ENCODE data around the gene ADGRG2. TPM values are rescaled to one million over a fixed set of nuclear protein-coding genes. Genes with fewer than 3 reads are reported as not detected.

The ADGRG2 gene
- total RNA-seq, 1 experiment from 2014 or later = not detected

DNA sequence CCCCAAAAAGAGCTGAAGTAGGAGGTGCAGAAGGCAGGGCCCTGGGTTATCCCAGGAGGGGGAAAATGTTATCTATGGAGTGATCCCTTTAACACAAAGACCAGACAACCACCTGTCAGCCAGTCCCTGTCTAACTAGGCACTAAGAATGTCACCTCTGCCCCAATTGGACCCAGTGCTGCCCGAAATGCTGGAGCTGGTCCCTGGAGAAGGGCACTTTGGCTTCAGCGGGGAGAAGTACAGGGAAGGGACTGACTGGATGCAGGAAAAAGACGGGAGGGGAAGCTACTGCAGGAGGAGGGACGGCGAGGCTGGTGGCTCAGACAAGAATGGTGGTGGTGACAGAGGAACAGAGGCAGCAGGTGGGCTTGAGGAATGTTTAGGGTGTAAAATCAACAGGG is 155.6 kb downstream of the ADGRG2 start:
- RAD21 ChIA-PET (ENCODE audit: low non-redundant PET in 1 of 2, low total read pairs in 2 of 2, uncharacterized antibody in 2 of 2, unreplicated experiment in 2 of 2) = no interaction called here

More for the DNA sequence above, 155.6 kb downstream of the ADGRG2 start:
- Histone ChIP-seq H3K4me3 (replicated peaks in 1 of 2; ENCODE audit: low read depth in 1 of 2, low read length in 2 of 2) (no peak overlapping the region), H3K4me1 (ENCODE audit: control insufficient read depth in 1 of 2, insufficient read depth in 2 of 2, low read length in 2 of 2) (no peaks in the 10 kb centered on the region), H3K9ac (ENCODE audit: low read length) (no peak overlapping the region), H3K4me2 (ENCODE audit: low read length) (no peak overlapping the region), H3K27me3 (ENCODE audit: insufficient read depth, low read length) (no peaks in the 10 kb centered on the region), H3K9me2 (ENCODE audit: insufficient read depth) (no peaks in the 10 kb centered on the region), H3K79me2 (ENCODE audit: insufficient read depth, low read length) (no peaks in the 10 kb centered on the region), H3K36me3 (ENCODE audit: control insufficient read depth in 1 of 2, insufficient read depth in 2 of 2, low read length in 2 of 2) (no peaks in the 10 kb centered on the region), H3K9me3 (ENCODE audit: control insufficient read depth in 1 of 2, insufficient read depth in 1 of 2, low read depth in 1 of 2, low read length in 2 of 2) (no peaks in the 10 kb centered on the region), H4K20me1 (ENCODE audit: insufficient read depth) (no peaks in the 10 kb centered on the region), H3K27ac (ENCODE audit: low read depth, low read length) (no peak overlapping the region), H2AFZ (ENCODE audit: low read depth, low read length, poor library complexity, severe bottlenecking) (no peak overlapping the region)
- no peak for TF ChIP-seq EZH2phosphoT487 (IDR thresholded peaks at IDR 0.05; ENCODE audit: borderline replicate concordance)
- no peak for TF ChIP-seq CEBPB (IDR thresholded peaks at IDR 0.05; ENCODE audit: low read depth)
- TF ChIP-seq POLR2AphosphoS5 (IDR thresholded peaks at IDR 0.05; ENCODE audit: low read depth, low read length) = no peak
- TF ChIP-seq YY1 (IDR thresholded peaks at IDR 0.05; ENCODE audit: extremely low read depth, insufficient replicate concordance, low read depth, low read length) = no peak
- no peak for TF ChIP-seq FOSL1 (IDR thresholded peaks at IDR 0.05; ENCODE audit: low read depth)
- no peak for TF ChIP-seq ELF1 (IDR thresholded peaks at IDR 0.05; ENCODE audit: borderline replicate concordance, low read depth)
- no peak for TF ChIP-seq JUND (IDR thresholded peaks at IDR 0.05)
- TF ChIP-seq, protein P1, sequence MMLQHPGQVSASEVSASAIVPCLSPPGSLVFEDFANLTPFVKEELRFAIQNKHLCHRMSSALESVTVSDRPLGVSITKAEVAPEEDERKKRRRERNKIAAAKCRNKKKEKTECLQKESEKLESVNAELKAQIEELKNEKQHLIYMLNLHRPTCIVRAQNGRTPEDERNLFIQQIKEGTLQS (IDR thresholded peaks at IDR 0.05) = no peak
- no peak for TF ChIP-seq SRF (IDR thresholded peaks at IDR 0.05; ENCODE audit: low read depth)
- no peak for TF ChIP-seq EZH2 (IDR thresholded peaks at IDR 0.05)
- no peak for TF ChIP-seq ZNF274 (IDR thresholded peaks at IDR 0.05; ENCODE audit: low read depth, low read length)
- TF ChIP-seq POLR2A (IDR thresholded peaks at IDR 0.05; ENCODE audit: borderline replicate concordance, extremely low read depth, insufficient read depth, insufficient read length) = no peak
- TF ChIP-seq, protein P2, sequence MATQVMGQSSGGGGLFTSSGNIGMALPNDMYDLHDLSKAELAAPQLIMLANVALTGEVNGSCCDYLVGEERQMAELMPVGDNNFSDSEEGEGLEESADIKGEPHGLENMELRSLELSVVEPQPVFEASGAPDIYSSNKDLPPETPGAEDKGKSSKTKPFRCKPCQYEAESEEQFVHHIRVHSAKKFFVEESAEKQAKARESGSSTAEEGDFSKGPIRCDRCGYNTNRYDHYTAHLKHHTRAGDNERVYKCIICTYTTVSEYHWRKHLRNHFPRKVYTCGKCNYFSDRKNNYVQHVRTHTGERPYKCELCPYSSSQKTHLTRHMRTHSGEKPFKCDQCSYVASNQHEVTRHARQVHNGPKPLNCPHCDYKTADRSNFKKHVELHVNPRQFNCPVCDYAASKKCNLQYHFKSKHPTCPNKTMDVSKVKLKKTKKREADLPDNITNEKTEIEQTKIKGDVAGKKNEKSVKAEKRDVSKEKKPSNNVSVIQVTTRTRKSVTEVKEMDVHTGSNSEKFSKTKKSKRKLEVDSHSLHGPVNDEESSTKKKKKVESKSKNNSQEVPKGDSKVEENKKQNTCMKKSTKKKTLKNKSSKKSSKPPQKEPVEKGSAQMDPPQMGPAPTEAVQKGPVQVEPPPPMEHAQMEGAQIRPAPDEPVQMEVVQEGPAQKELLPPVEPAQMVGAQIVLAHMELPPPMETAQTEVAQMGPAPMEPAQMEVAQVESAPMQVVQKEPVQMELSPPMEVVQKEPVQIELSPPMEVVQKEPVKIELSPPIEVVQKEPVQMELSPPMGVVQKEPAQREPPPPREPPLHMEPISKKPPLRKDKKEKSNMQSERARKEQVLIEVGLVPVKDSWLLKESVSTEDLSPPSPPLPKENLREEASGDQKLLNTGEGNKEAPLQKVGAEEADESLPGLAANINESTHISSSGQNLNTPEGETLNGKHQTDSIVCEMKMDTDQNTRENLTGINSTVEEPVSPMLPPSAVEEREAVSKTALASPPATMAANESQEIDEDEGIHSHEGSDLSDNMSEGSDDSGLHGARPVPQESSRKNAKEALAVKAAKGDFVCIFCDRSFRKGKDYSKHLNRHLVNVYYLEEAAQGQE (IDR thresholded peaks at IDR 0.05; ENCODE audit: low read depth) = no peak
- no peak for TF ChIP-seq ZFX (IDR thresholded peaks at IDR 0.05)
- TF ChIP-seq, protein P3, sequence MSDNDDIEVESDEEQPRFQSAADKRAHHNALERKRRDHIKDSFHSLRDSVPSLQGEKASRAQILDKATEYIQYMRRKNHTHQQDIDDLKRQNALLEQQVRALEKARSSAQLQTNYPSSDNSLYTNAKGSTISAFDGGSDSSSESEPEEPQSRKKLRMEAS (IDR thresholded peaks at IDR 0.05) = no peak
- no peak for TF ChIP-seq SIN3A (IDR thresholded peaks at IDR 0.05; ENCODE audit: low read depth)
- no peak for TF ChIP-seq SP1 (IDR thresholded peaks at IDR 0.05; ENCODE audit: low read depth)
- no peak for TF ChIP-seq EGR1 (IDR thresholded peaks at IDR 0.05; ENCODE audit: low read depth)
- no peak for TF ChIP-seq RAD21 (IDR thresholded peaks at IDR 0.05; ENCODE audit: low read depth)
- TF ChIP-seq TCF7L2 (IDR thresholded peaks at IDR 0.05; ENCODE audit: borderline replicate concordance, extremely low read depth, insufficient read depth, insufficient read length) = no peak
- ATAC-seq (no peak), DNase-seq (ENCODE audit: low read depth, low spot score) (no peak)
- ChIA-PET POLR2A (no interaction called here), CTCF (no interaction called here)
- no TSS peak for BruUV-seq (replicated peaks)
- intact Hi-C loops (cut with micrococcal nuclease) = no loop called here

Data from HCT116 (cell line).